Measurements from ENCODE around the gene NAB2. TPM values are rescaled to one million over a fixed set of nuclear protein-coding genes. Genes with fewer than 3 reads are reported as not detected.

The NAB2 gene
- total and polyA plus RNA-seq, 4 donors, result 19.8 to 48.4 (median 31.9) TPM

DNA sequence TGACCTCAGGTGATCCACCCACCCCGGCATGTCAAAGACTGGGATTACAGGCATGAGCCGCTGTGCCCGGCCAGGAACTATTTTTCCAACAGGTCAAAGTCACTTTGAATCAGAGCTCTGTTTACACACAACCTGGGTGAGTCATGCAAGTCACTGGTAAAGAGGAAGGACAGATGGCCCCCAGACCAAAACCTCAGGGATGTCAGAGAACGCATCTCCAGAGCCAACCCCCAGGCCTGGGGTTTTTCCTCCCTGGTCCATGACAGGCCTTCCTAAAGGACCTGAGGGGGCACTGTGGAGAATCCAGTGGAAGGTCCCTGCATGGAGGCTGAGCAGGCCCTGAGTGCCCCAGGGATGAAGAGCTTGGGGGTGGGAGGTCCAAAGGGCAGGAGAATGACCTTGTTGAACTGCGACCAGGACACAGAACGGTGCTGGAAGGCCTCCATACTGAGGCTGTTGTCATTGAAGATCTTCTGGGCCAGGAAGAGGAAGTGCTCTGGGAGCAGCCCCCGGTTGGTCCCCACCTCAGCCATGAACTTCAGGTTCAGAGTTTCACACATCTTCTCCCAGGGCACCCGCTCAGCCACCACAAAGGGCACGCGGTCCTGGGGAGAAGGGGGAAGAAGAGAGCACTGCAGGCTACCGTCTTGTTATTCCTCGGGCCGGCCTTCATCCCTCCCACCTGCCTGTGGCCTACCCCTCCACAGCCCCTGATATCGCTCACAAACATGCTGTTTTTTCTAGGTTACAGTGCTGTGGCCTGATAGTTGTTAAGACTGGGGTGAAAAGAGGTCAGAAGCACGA is 13.2 kb downstream of the NAB2 start:
- H3K9me3 ChIP-seq (ENCODE audit: control insufficient read depth, low read length), result no peaks in the 10 kb centered on the region
- DNase-seq, result peak in 1 of 2 donors; percentile 42
- WGBS, 2 donors, result 80 to 81% methylated on average over 14 to 15 of the region's 15 CpGs
- intact Hi-C loops (cut with DNase I), result no loop called here
- H3K27me3 ChIP-seq (ENCODE audit: control insufficient read depth in 1 of 2, insufficient read depth in 2 of 2, low read length in 1 of 2), result no peaks in the 10 kb centered on the region
- ATAC-seq (ENCODE audit: low FRiP score), result peak; percentile 6
- H3K4me3 ChIP-seq (ENCODE audit: low read length in 2 of 2), result no peak overlapping the region
- H3K27ac ChIP-seq (ENCODE audit: low read depth in 1 of 2, low read length in 2 of 2), result no peak overlapping the region
- peaks cover 4 to 9% of the 10 kb centered on the region in 2 donors for H3K36me3 ChIP-seq (ENCODE audit: control insufficient read depth in 1 of 2, insufficient read depth in 2 of 2, low read length in 1 of 2)
- H3K4me1 ChIP-seq (ENCODE audit: control insufficient read depth in 1 of 2, insufficient read depth in 2 of 2, low read length in 2 of 2), result no peaks in the 10 kb centered on the region

DNA sequence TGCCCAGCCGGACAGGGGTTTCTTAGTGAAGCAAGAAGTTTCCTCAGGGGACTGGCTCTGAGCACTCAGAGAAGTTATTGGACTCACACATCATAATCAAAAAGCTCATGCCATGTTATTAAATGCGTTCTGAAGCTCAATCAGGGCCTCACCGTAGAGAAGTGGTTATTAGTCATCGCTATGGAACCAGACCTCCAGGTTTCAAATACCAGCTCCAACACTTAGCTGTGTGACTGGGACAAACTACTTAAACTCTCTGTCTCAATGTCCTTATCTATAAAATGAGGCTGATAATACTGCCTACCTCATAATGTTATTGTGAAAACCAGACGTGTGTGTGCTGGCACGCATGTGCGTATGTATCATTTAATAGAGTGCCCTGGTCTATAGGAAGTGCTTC is 14.9 kb downstream of the NAB2 start:
- Histone ChIP-seq H3K4me3 (ENCODE audit: low read length in 2 of 2) (no peak overlapping the region), H3K27me3 (ENCODE audit: control insufficient read depth in 1 of 2, insufficient read depth in 2 of 2, low read length in 1 of 2) (no peaks in the 10 kb centered on the region), H3K36me3 (ENCODE audit: control insufficient read depth in 1 of 2, insufficient read depth in 2 of 2, low read length in 1 of 2) (peaks cover 4 to 9% of the 10 kb centered on the region in 2 donors), H3K4me1 (ENCODE audit: control insufficient read depth in 1 of 2, insufficient read depth in 2 of 2, low read length in 2 of 2) (no peaks in the 10 kb centered on the region), H3K27ac (ENCODE audit: low read depth in 1 of 2, low read length in 2 of 2) (no peak overlapping the region), H3K9me3 (ENCODE audit: control insufficient read depth, low read length) (no peaks in the 10 kb centered on the region)
- no peak for ATAC-seq (ENCODE audit: low FRiP score)
- intact Hi-C loops (cut with DNase I), result no loop called here
- WGBS, 2 donors, result 82 to 84% methylated on average over 7 of the region's 7 CpGs
- DNase-seq, result no peak

DNA sequence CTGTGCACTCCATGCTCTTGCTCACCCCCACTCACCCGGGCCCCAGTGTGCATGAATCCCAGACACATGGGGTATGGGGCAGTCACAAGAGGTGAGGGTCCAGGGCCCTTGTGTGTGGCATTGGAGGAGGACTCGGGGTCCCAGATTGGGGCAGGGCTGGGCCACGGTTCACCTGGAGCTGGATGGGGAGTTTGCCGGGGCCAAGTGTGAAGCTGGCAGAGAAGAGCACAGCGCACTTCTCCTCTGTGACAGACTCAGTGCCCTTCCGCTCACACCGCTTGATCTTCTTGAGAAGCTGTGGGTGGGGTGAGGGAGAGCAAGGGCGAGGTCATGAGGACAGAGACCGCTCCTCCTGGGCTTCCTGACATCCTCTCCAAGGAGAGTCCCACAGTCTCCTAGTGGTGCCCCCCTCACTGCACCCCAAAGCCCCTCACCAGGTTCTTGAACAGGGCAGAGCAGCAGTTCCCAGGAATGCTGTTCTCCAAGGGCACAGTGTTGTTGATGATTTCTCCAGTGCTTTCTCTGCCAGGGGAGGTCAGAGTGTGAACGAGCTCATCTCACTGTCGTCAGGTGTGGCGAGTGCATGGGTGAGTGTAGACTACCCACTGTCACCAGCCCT is 15.5 kb downstream of the NAB2 start:
- Histone ChIP-seq H3K27ac (ENCODE audit: low read depth in 1 of 2, low read length in 2 of 2) (no peak overlapping the region), H3K27me3 (ENCODE audit: control insufficient read depth in 1 of 2, insufficient read depth in 2 of 2, low read length in 1 of 2) (no peaks in the 10 kb centered on the region), H3K36me3 (ENCODE audit: control insufficient read depth in 1 of 2, insufficient read depth in 2 of 2, low read length in 1 of 2) (peaks cover 4% of the 10 kb centered on the region in 2 donors), H3K4me3 (ENCODE audit: low read length in 2 of 2) (no peak overlapping the region), H3K4me1 (ENCODE audit: control insufficient read depth in 1 of 2, insufficient read depth in 2 of 2, low read length in 2 of 2) (no peaks in the 10 kb centered on the region), H3K9me3 (ENCODE audit: control insufficient read depth, low read length) (no peaks in the 10 kb centered on the region)
- ATAC-seq (ENCODE audit: low FRiP score) (no peak), DNase-seq (peak in 1 of 2 donors; percentile 62)
- intact Hi-C loops (cut with DNase I), result no loop called here
- WGBS, 2 donors, result 94% methylated on average over 12 of the region's 12 CpGs

DNA sequence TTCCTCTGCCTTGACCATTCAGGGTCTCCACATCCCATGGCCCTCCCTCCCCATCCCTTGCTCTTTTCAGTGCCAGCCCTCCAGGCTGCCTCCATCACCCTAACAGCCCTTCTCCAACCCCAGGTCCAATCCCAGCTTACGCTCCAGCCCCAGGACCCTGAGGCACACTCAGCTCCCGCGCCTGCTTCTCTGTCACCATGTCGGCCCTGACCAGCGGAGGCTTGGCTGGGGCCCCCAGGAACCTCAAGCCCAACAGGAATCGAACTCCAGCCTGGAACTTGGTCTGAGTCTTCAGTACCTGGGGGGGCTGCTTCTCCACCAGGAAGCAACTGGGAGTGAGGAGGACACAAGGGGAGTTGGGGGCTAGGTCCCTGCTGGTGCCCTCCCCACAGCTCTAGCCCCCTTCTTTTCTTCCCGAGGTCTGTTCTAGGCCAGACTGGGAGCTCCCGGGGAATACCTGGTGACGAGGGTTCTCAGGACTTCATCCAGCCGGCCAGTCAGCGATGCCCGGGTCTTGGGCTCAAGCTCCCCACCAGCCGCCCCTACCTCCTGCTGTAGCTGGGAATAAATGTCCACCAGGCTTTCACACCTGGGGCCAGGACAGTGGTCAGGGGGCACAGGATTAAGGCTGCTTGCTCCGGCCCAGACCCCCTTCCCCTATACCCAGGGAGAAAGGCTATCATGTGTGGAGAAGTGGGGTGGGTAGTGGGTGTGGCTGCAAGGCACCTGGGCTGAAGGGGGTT is 16.3 kb downstream of the NAB2 start:
- WGBS, 2 donors, result 87 to 91% methylated on average over 13 to 14 of the region's 14 CpGs
- DNase-seq, result peak in 1 of 2 donors; percentile 69

DNA sequence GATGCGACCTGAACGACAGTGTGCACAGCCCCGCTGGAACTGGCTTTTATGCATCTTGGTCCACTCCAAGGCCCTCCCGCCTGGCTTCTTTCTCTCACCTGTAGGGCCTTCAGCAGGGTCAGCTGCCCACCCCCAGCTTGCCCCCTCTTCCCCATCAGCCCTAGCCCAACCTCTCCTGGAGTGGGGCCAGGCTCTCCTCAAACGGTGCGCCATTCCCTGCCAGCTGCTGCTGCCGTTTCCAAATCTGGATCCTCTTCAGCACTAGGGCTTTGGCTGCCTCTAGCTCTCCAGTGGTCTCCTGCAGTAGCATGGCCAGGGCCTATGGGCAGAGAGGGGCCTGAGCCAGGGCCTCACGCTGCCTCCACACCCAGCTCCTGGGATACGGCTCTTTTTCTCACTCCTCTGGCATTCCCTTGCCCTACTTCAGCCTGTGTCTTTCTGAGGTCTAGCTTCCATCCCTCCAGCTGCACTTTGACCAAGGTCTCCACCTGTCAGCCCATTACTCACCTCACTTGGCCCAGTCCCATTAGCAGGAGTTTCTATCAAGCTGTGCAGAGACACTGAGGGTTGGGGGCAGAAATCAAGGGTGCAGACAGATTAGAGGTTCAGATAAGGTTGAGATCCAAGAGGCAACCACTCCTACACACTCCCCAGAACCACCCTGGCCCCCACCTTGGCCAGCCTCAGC is 17.3 kb downstream of the NAB2 start:
- intact Hi-C loops (cut with DNase I), result no loop called here
- WGBS, 2 donors, result 55 to 64% methylated on average over 7 to 9 of the region's 9 CpGs
- Histone ChIP-seq H3K27me3 (ENCODE audit: control insufficient read depth in 1 of 2, insufficient read depth in 2 of 2, low read length in 1 of 2) (no peaks in the 10 kb centered on the region), H3K36me3 (ENCODE audit: control insufficient read depth in 1 of 2, insufficient read depth in 2 of 2, low read length in 1 of 2) (peaks cover 0 to 4% of the 10 kb centered on the region in 2 donors), H3K9me3 (ENCODE audit: control insufficient read depth, low read length) (no peaks in the 10 kb centered on the region), H3K4me3 (ENCODE audit: low read length in 2 of 2) (no peak overlapping the region), H3K27ac (ENCODE audit: low read depth in 1 of 2, low read length in 2 of 2) (no peak overlapping the region), H3K4me1 (ENCODE audit: control insufficient read depth in 1 of 2, insufficient read depth in 2 of 2, low read length in 2 of 2) (no peaks in the 10 kb centered on the region)
- DNase-seq, result peak in 1 of 2 donors; percentile 52
- ATAC-seq (ENCODE audit: low FRiP score), result no peak

More for the DNA sequence above, 16.3 kb downstream of the NAB2 start:
- Histone ChIP-seq H3K36me3 (ENCODE audit: control insufficient read depth in 1 of 2, insufficient read depth in 2 of 2, low read length in 1 of 2) (peaks cover 0 to 4% of the 10 kb centered on the region in 2 donors), H3K27me3 (ENCODE audit: control insufficient read depth in 1 of 2, insufficient read depth in 2 of 2, low read length in 1 of 2) (no peaks in the 10 kb centered on the region), H3K9me3 (ENCODE audit: control insufficient read depth, low read length) (no peaks in the 10 kb centered on the region), H3K27ac (ENCODE audit: low read depth in 1 of 2, low read length in 2 of 2) (no peak overlapping the region), H3K4me1 (ENCODE audit: control insufficient read depth in 1 of 2, insufficient read depth in 2 of 2, low read length in 2 of 2) (no peaks in the 10 kb centered on the region), H3K4me3 (ENCODE audit: low read length in 2 of 2) (no peak overlapping the region)
- intact Hi-C loops (cut with DNase I), result no loop called here
- no peak for ATAC-seq (ENCODE audit: low FRiP score)

DNA sequence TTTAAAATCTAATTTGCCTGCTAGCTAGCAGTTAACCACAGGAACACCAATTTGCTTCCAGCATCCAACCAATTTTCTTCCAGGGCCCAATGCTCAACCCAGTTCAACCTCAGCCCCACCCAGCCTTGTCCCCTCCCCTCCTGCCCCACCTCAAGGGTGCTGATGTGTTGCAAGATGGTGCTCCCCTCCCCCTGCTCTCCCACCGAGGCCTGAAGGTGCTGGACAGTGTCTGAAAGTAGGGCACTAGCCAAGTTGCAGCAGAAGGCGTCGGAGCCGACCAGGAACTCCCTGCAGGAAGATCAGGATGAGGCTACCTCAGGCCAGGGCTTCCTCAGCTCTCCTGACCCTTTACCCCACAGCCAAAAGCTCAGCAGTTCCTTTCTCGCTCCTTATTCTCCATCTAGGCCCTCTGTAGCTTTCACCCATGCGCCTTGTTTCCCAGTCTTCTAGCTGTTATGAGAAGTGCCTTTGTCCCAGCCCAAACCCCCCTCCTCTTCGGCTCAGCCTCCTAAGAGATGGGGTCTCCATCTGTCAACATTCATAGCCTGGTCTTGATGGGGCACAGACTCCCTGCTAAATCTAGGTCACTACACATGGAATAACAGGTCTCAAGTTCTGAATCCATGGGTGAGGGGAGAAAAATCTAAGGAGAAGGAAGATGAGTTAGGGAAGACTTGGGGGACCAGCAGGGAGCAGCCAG is 18.7 kb downstream of the NAB2 start:
- no peak overlapping the region for H3K27ac ChIP-seq (ENCODE audit: low read depth in 1 of 2, low read length in 2 of 2)
- WGBS, 2 donors, result 64 to 66% methylated on average over 7 of the region's 7 CpGs
- H3K36me3 ChIP-seq (ENCODE audit: control insufficient read depth in 1 of 2, insufficient read depth in 2 of 2, low read length in 1 of 2), result peaks cover 0 to 4% of the 10 kb centered on the region in 2 donors
- H3K27me3 ChIP-seq (ENCODE audit: control insufficient read depth in 1 of 2, insufficient read depth in 2 of 2, low read length in 1 of 2), result no peaks in the 10 kb centered on the region
- H3K4me1 ChIP-seq (ENCODE audit: control insufficient read depth in 1 of 2, insufficient read depth in 2 of 2, low read length in 2 of 2), result no peaks in the 10 kb centered on the region
- no peaks in the 10 kb centered on the region for H3K9me3 ChIP-seq (ENCODE audit: control insufficient read depth, low read length)
- ATAC-seq (ENCODE audit: low FRiP score) (no peak), DNase-seq (peak in 1 of 2 donors; percentile 57)
- no peak overlapping the region for H3K4me3 ChIP-seq (ENCODE audit: low read length in 2 of 2)
- intact Hi-C loops (cut with DNase I), result no loop called here

DNA sequence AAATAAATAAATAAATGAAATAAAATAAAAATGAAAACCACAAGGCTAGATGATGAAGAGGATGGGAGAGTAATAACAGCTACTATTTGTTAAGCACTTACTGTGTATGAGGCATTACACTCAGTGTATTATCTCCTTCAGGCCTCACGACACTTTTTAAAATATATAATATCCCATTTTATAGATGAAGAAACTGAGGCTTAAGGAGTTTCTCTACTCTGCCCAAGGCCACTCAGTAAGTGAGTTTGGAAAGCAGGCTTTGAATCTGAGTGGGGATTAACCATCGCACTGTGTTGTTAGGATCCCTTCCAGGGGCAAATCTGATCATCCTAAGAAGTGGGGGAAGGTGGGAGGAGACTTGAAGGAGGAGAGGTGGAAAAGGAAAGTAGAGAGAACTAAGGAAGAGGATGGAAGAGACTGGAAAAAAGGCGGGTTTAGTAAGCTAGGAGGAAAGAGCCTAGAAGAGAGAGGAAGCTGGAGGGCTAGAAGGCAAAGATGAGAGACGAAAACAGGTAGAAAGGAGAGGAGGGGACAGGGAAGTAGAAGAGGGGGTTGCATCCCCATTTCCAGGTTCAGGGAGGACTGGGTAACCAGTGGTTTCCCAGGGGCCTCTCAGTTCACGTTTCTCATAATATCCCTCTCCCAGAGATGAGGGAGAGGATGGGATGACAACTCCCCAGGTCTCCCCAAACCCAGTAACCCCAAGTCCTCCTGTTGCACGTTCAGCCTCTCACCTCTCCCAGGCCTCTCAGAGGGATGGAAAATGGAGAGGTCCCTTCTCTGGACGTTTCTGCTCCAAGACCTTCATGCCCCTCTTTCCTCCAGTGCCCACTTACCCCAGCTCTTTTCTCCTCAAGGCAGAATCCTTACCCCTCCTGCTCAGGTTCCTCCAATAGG is 20.5 kb downstream of the NAB2 start:
- no peaks in the 10 kb centered on the region for H3K27me3 ChIP-seq (ENCODE audit: control insufficient read depth in 1 of 2, insufficient read depth in 2 of 2, low read length in 1 of 2)
- no peak for ATAC-seq (ENCODE audit: low FRiP score)
- no peak overlapping the region for H3K27ac ChIP-seq (ENCODE audit: low read depth in 1 of 2, low read length in 2 of 2)
- no peaks in the 10 kb centered on the region for H3K9me3 ChIP-seq (ENCODE audit: control insufficient read depth, low read length)
- intact Hi-C loops (cut with DNase I), result loop anchor here (2.0 to 5.0 kb wide), 3 partner anchors 15 to 102 kb away; partner anchors contain the start of gene ZBTB39 (in 1 of the 2)
- H3K4me1 ChIP-seq (ENCODE audit: control insufficient read depth in 1 of 2, insufficient read depth in 2 of 2, low read length in 2 of 2), result no peaks in the 10 kb centered on the region
- no peak for DNase-seq
- H3K36me3 ChIP-seq (ENCODE audit: control insufficient read depth in 1 of 2, insufficient read depth in 2 of 2, low read length in 1 of 2), result peaks cover 0 to 4% of the 10 kb centered on the region in 2 donors
- WGBS, 2 donors, result 39 to 44% methylated on average over 7 of the region's 7 CpGs
- H3K4me3 ChIP-seq (ENCODE audit: low read length in 2 of 2), result peak overlapping the region; percentile 61 to 86

Data from aorta (tissue), 5 donors.